ENCODE results near the gene NTNG2. TPM values are rescaled to one million over a fixed set of nuclear protein-coding genes. Genes with fewer than 3 reads are reported as not detected.

NTNG2 gene
- total RNA-seq, 1 experiment from 2014 or later = 0.36 TPM

DNA sequence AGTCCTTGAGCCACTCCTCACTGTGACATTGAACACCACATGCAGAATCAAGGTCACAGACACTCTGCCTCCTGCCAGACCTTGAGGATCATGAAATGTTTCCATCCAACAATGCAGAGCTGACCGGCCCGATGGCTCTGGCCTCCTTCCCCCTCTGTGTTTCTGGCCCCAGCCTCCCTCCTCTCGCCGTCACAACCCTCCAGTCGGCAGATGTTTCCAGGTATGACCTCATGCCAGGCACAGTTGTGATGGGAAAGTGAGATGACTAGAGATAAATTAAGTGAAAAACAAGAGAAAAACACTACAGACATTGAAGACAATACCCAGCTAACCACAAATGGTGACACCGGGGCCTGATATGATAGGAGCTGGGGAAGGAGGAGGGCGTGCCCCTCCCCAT lies 9.8 kb downstream of the NTNG2 start:
- DNase-seq (ENCODE audit: low read depth) = no peak

GRCh38 chr9:132172185-132172584 lies 10.3 kb downstream of the NTNG2 start:
- no peak for DNase-seq (ENCODE audit: low read depth)

DNA sequence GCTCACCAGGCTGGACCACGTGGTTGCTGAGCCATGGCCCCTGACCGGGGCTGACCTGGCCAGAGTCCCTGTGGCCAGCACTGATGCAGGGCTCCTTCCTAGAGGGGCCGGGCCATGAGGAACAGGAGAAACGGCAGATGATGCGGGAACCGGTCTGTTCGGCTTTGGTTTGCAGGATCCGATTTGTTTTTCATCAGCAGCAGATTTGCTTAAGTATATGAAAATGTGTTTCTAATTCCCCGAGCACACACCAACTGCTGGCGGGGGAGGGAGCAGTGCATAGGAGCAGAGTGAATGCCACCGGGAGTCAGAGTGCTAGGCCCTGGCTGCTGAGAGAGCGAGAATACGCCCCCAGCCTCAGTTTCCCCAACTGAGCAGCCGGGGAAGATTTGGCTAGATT lies 13.6 kb downstream of the NTNG2 start:
- DNase-seq (ENCODE audit: low read depth) = no peak

DNA sequence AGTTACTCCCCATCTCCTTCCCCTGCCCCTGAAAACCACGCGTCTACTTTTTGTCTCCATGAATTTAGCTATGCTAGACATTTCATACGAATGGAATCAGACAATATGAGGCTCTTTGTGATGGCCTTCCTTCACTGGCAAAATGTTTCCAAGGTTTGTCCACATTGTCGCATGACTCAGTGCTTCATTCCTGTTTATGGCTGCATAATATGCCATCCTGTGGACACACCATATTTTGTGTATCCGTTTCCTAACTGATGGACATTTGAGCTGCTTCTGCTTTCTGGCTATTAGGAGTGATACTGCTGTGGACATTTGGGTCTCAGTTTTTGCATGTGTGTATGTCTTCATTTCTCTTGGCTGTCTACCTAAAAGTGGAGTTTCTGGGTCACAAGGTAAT lies 14.5 kb downstream of the NTNG2 start:
- DNase-seq (ENCODE audit: low read depth) = no peak

DNA sequence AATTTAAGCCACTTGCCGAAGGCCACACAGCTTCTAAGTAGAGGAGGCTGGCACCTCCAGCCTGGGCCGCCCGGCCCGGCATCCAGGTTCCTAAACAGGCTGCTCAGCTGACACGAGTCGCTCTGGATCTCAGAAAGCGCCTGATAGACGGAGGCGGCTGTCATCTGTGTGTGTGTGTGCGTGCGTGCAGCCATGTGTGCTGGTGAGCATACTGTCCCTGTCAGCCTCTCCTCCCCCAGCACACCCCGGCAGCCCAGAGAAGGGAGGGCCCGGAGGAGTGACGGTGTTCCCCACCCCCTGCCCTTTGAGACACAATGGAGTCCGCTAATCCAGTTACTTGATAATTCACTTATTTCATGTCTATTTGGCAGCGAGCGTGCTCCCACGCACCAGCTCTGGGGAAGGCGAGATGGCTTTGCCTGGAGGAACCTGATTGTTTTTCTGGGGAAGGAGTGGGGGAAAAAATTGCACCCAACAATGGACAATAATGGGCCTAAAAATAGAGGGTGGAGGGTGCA lies 20.0 kb downstream of the NTNG2 start:
- DNase-seq (ENCODE audit: low read depth) = no peak

GRCh38 chr9:132182314-132183091 lies 20.6 kb downstream of the NTNG2 start:
- DNase-seq (ENCODE audit: low read depth) = no peak

- DNase-seq (ENCODE audit: low read depth) = no peak
These were observed 21.3 kb downstream of the NTNG2 start for GRCh38 chr9:132183134-132183533.

DNA sequence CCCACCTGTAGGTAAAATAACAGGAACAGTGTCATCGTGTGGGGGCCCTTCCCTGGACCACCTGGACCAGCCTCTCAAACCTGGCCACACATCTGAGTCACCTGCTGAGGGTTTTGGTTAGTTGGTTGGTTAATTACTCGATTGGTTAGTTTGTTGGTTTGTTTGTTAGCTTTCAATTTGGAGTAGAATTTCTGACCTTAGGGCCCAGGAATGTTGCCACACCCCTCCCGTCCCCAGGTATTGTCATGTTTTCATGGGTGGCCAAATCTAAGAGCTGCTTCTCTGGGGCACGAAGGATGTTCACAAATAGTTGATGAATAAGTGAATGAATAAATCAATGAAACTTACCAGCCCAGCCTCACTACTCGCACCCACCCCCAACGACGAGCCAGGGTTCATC lies 21.9 kb downstream of the NTNG2 start:
- no peak for DNase-seq (ENCODE audit: low read depth)

DNA sequence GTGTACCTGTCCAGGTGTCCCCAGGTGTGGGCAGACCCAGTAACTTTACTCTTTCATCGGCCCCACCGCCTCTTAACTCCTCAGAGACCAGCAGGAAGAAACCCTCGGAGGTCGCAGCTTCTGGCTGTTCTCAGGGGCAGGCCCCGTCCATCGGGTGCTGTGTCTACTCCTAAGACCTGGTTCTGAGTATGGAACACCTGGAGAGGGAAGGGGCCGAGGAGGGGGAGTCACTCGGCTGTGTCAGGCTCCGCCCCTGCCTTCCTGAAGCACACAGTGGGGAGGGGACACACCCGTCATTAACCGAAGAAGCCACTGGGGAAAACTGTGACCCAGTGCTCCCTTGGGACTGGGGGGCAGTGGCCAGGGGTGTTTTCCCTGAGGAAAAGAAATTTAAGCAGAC lies 22.3 kb downstream of the NTNG2 start:
- DNase-seq (ENCODE audit: low read depth) = no peak

GRCh38 chr9:132185073-132186009 lies 23.5 kb downstream of the NTNG2 start:
- no peak for DNase-seq (ENCODE audit: low read depth)

DNA sequence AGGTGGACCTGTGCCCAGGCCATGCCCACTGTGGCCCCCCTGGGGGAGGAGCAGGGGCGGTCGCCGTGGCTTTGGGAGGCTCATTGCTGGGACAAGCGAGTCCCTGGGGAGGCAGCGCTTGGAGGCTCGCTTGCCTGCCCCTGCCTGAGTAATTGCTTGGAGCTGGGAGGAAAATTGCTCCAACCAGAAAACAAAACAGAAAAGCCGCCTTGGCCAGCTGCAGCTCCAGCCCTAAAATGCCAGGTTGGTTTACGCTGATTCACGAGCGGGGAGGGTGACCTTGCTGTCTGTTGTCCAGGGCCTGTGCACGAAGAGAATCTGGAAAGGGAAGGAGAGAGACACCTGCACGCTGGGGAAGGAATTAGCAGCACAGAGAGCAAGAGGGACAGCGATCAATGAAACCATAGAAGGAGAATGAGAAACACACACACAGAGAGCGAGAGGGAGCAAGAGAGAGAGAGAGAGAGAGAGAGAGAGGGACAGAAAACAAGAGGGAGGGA lies 25.3 kb downstream of the NTNG2 start:
- DNase-seq (ENCODE audit: low read depth) = no peak

GRCh38 chr9:132190966-132191365 lies 29.1 kb downstream of the NTNG2 start:
- DNase-seq (ENCODE audit: low read depth) = no peak

- DNase-seq (ENCODE audit: low read depth) = no peak
These were observed 30.9 kb downstream of the NTNG2 start for GRCh38 chr9:132192728-132193127.

DNA sequence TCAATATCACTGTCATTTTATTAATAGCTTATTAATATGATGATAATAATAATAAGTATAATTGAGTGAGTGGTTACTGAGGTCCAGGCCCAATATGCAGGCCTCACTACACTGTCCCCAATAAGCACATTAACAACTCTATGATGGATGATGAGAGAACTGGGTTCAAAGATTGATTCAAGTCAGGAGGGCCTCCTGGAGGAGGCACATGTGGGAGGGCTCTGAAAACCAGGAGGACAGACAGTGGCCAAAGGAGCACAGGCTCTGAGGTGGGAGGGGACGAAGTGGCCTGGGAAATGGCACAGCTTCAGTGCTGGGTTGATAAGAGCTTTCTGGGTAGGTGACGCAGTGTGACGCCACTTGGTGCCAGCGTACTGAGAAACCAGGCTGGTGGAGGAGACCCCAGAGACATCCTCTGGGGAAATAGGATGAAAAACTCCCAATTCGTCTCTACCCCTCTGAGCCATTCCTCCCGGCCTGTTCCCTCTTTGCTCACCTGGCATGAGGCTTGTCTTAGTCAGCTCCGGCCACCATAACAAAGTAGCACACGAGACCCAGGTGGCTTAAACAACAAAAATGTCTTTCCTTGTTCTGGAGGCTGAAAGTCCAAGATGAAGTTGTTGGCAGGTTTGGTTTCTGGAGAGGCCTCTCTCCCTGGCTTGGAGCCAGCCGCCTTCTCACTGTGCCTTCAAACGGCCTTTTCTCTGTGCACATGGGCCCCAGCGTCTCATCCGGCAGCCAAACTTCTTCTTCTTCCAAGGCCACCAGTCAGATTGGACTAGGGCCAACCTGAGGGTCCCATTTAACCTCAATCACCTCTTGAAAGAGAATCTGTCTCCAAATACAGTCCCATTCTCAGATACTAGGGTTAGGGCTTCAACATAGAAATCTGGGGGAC lies 31.6 kb downstream of the NTNG2 start:
- no peak for DNase-seq (ENCODE audit: low read depth)

DNA sequence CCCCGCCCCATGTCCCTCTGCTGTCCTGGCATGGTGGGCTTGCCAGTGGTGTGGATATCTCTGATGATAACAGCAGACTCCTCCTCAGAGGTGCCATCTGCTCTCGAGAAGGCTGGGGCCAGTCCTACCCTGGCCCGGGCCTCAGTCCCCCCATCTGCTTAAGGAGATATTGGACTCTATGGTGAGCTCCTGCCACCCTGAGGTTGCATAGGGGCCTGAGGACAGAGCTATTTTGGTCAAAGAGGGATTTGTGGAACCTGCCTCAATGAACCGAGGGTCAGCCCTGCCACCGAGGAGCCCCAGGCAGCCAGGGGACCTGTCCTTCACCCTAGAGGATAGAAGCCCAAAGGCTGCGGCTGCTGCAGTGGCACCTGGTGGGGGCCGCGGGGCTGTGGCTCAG lies 32.6 kb downstream of the NTNG2 start:
- DNase-seq (ENCODE audit: low read depth) = no peak

DNA sequence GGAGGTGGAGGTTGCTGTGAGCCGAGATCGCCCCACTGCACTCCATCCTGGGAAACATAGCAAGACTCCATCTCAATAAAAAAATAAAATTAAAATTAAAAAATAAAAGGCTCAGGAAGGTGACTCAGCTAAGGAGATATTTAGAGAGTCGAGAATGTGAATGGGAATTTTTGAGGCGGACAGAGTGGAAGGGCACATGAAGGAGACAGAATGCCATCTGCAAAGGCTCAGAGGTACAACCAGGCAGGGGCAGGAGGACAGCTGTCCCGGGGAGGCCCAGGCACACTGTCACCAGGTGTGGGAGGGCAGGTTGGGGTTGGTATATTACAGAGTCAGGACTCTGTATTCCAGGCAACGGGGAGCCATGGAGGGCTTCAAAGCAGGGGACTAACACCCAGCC lies 35.5 kb downstream of the NTNG2 start:
- no peak for DNase-seq (ENCODE audit: low read depth)

GRCh38 chr9:132197856-132198550 lies 36.1 kb downstream of the NTNG2 start:
- DNase-seq (ENCODE audit: low read depth) = no peak

DNA sequence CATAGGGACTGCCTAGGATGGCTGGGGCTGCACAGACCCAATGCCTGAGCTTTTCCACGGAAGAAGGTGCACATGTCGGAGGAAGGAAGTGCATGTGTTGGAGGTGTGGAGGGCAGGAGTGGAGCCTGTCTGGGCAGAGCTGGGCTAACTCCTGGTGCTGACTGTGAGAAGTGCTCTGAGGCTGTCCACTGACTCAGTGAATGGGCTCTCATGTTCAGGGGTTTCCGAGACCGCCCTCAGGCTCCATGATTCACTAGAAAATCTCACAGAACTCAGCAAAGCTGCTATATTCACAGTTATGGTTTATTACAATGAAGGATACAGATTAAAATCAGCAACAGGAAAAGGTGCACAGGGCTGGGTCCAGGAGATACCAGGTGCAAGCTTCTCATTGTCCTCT lies 37.2 kb downstream of the NTNG2 start:
- peak; percentile 6 for DNase-seq (ENCODE audit: low read depth)

GRCh38 chr9:132200706-132201105 lies 38.8 kb downstream of the NTNG2 start:
- DNase-seq (ENCODE audit: low read depth) = no peak

GRCh38 chr9:132201139-132201538 lies 39.3 kb downstream of the NTNG2 start:
- no peak for DNase-seq (ENCODE audit: low read depth)

All from RPMI7951 (cell line).